Ascending aorta (tissue), 2 donors: ENCODE measurements around the gene NBPF4. TPM values are rescaled to one million over a fixed set of nuclear protein-coding genes. Genes with fewer than 3 reads are reported as not detected.
A peak's percentile ranks its signal among the peaks of the same experiment; 100 is the strongest.

Experiments used
- DNase-seq, 2 donors: peaks; one replicate each; pipeline ENCODE4 v3.0.0-alpha.2; 2019; ENCODE audit warnings: low spot score in 2 of 2
- H3K27ac ChIP-seq, 2 donors: fragments of 200-600 bp; sonication (generic); one replicate each; pipeline ENCODE4 v1.5.1; 2016 to 2017; ENCODE audit warnings: mild to moderate bottlenecking in 1 of 2
- H3K27me3 ChIP-seq: fragments of 200-600 bp; sonication (generic); one replicate; pipeline ENCODE4 v1.5.1; 2017
- H3K36me3 ChIP-seq, 2 donors: fragments of 200-600 bp; sonication (generic); one replicate each; pipeline ENCODE4 v1.5.1; 2016
- H3K4me1 ChIP-seq, 2 donors: fragments of 200-600 bp; sonication (generic); one replicate each; pipeline ENCODE4 v1.5.1; 2016 to 2017; ENCODE audit warnings: mild to moderate bottlenecking in 1 of 2
- H3K4me3 ChIP-seq, 2 donors: fragments of 200-600 bp; sonication (generic); one replicate each; pipeline ENCODE4 v1.5.1; 2016 to 2017; ENCODE audit warnings: mild to moderate bottlenecking in 1 of 2
- H3K9me3 ChIP-seq, 2 donors: fragments of 200-600 bp; sonication (generic); one replicate each; pipeline ENCODE4 v1.5.1; 2016
- intact Hi-C: fragments of 100-400 bp; cut with DNase I; formaldehyde crosslinking; loops from one replicate; pipeline ENCODE4 v1.15.1; 2023
- total RNA-seq: library from RNA; depleted of rRNA; stranded (reverse); fragments of >200 nt; gene quantifications from one replicate; pipeline ENCODE4 v1.1.0, GENCODE V29; 2016
- TF ChIP-seq, protein P1 (sequence below), 3 experiments: fragments of 200-600 bp in 2 of 3; fragments of 450-650 bp in 1 of 3; sonication (generic) in 2 of 3; IDR thresholded peaks; one replicate each; pipeline ENCODE4 v1.5.1; 2016 to 2019; ENCODE audit warnings: antibody characterized with exemption in 3 of 3, mild to moderate bottlenecking in 1 of 3, moderate library complexity in 1 of 3

The NBPF4 gene
- total RNA-seq, 1 donor from 2014 or later = not detected

DNA sequence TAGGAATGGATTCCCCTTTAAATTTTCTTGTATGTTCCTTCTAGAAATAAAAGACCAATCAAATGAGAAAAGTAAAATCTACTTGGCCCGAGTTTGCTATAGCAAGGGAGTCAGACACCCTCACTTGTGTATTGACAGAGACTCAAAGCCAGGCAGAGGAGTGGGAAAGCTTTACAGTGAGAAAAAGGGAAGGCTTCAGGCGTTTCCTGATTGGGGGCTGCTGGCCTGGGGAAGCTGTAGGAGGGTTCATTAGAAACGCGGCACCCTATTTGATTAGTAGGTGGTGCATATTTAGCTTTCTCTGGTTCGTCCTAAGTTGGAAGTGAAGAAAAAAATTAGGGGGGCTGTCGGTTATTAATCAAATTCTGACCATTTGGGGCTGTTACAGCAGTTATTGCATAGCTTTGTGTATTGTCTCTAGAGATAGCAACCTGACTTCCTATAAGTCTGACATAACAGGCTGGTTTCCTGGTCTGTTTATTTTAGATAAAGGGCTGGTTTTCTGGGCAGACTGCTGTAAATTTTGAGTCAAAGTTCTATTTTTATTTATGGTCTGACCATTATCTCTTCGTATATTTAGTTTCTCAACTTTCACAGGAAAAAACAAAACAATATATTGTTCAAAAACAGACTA is 53.8 kb downstream of the NBPF4 start:
- no peak overlapping the region for H3K27ac ChIP-seq

GRCh38 chr1:108188801-108189200 is 55.1 kb downstream of the NBPF4 start:
- peaks cover 6 to 30% of the 10 kb centered on the region in 2 donors for H3K36me3 ChIP-seq
- no peaks in the 10 kb centered on the region for H3K4me1 ChIP-seq
- intact Hi-C loops = no loop called here
- TF ChIP-seq, protein P1, sequence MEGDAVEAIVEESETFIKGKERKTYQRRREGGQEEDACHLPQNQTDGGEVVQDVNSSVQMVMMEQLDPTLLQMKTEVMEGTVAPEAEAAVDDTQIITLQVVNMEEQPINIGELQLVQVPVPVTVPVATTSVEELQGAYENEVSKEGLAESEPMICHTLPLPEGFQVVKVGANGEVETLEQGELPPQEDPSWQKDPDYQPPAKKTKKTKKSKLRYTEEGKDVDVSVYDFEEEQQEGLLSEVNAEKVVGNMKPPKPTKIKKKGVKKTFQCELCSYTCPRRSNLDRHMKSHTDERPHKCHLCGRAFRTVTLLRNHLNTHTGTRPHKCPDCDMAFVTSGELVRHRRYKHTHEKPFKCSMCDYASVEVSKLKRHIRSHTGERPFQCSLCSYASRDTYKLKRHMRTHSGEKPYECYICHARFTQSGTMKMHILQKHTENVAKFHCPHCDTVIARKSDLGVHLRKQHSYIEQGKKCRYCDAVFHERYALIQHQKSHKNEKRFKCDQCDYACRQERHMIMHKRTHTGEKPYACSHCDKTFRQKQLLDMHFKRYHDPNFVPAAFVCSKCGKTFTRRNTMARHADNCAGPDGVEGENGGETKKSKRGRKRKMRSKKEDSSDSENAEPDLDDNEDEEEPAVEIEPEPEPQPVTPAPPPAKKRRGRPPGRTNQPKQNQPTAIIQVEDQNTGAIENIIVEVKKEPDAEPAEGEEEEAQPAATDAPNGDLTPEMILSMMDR (IDR thresholded peaks at IDR 0.05) = no peak
- no peak overlapping the region for H3K4me3 ChIP-seq
- no peak overlapping the region for H3K27ac ChIP-seq
- no peaks in the 10 kb centered on the region for H3K27me3 ChIP-seq
- DNase-seq = no peak
- no peaks in the 10 kb centered on the region for H3K9me3 ChIP-seq

More for the DNA sequence above, 53.8 kb downstream of the NBPF4 start:
- Histone ChIP-seq H3K9me3 (no peaks in the 10 kb centered on the region), H3K4me3 (no peak overlapping the region), H3K27me3 (no peaks in the 10 kb centered on the region), H3K36me3 (peaks cover 0 to 27% of the 10 kb centered on the region in 2 donors), H3K4me1 (no peaks in the 10 kb centered on the region)
- no peak for DNase-seq
- intact Hi-C loops = no loop called here
- TF ChIP-seq, protein P1 (IDR thresholded peaks at IDR 0.05) = no peak

GRCh38 chr1:108182959-108183700 is 60.7 kb downstream of the NBPF4 start:
- Histone ChIP-seq H3K4me1 (no peaks in the 10 kb centered on the region), H3K36me3 (peaks cover 10 to 59% of the 10 kb centered on the region in 2 donors), H3K9me3 (no peaks in the 10 kb centered on the region), H3K27me3 (no peaks in the 10 kb centered on the region), H3K27ac (peak overlapping the region in 1 of 2 donors; percentile 14), H3K4me3 (no peak overlapping the region)
- TF ChIP-seq, protein P1 (IDR thresholded peaks at IDR 0.05) = no peak
- intact Hi-C loops = no loop called here
- no peak for DNase-seq

GRCh38 chr1:108179018-108179417 is 64.9 kb downstream of the NBPF4 start:
- H3K36me3 ChIP-seq = peaks cover 16 to 70% of the 10 kb centered on the region in 2 donors

More at GRCh38 chr1:108179018-108179417, 64.9 kb downstream of the NBPF4 start:
- no peak for DNase-seq
- Histone ChIP-seq H3K27me3 (no peaks in the 10 kb centered on the region), H3K4me3 (no peak overlapping the region), H3K9me3 (peaks cover 0 to 6% of the 10 kb centered on the region in 2 donors), H3K27ac (no peak overlapping the region), H3K4me1 (no peaks in the 10 kb centered on the region)
- TF ChIP-seq, protein P1 (IDR thresholded peaks at IDR 0.05) = no peak
- intact Hi-C loops = no loop called here

Other genes with a start within 250 kb of the NBPF4 start
- gene SLC25A24, start 43.7 kb downstream of the NBPF4 start, total RNA-seq = 7.0 TPM
- gene NBPF6, start 206.3 kb upstream of the NBPF4 start, total RNA-seq = not detected